Myocyte (in vitro differentiated cells): ENCODE data around the gene ACTN3. TPM values are rescaled to one million over a fixed set of nuclear protein-coding genes. Genes with fewer than 3 reads are reported as not detected.
"Not testable (repeated sequence)": the region's sequence is repeated elsewhere in the genome, so short reads cannot be mapped to it uniquely, and the experiment has no call there.

Source experiments
- DNase-seq: peaks from one replicate; pipeline ENCODE4 v3.0.0-alpha.2; 2012; ENCODE audit warnings: low read depth
- total RNA-seq: library from RNA; depleted of rRNA; stranded (reverse); fragments of >200 nt; gene quantifications from 2 replicates; pipeline ENCODE4 v1.2.3, GENCODE V29; 2014

Gene ACTN3
- total RNA-seq, 1 donor from 2014 or later: 0.75 TPM

DNA sequence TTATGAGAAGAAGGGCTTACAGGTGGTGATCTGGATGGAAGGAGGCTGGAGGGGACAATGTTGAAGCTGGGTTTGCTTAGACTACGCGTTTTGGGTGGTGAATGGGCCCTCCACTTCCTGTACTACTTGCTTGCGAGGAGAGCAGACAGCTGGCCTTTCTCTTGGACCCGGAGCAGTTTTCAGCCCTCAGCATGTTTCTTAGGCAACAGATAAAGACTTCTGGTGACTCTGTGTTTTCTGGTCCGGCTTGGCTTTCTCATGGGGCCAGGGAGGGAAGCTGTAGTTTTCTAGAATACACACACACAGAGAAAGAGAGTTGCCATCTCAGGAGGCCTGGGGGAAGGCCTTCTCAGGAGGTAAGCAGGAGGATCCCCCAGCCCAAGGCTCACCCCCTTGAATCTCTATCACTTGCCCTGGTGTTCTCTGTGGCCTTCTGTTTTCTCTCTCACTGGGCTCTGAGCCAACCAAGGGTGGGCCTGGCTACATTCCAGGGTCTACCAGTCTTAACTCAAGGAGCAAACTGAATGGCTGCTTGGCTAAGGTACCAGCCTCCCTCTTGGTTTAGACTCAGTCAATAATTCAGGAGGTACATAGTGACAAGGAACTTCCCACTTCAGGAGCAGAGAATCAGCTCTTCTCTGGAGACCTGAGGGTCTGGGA is 48.7 kb downstream of the ACTN3 start:
- DNase-seq: no peak

GRCh38 chr11:66598993-66599392 is 52.3 kb downstream of the ACTN3 start:
- DNase-seq: no peak

GRCh38 chr11:66600219-66600618 is 53.5 kb downstream of the ACTN3 start:
- DNase-seq: no peak

DNA sequence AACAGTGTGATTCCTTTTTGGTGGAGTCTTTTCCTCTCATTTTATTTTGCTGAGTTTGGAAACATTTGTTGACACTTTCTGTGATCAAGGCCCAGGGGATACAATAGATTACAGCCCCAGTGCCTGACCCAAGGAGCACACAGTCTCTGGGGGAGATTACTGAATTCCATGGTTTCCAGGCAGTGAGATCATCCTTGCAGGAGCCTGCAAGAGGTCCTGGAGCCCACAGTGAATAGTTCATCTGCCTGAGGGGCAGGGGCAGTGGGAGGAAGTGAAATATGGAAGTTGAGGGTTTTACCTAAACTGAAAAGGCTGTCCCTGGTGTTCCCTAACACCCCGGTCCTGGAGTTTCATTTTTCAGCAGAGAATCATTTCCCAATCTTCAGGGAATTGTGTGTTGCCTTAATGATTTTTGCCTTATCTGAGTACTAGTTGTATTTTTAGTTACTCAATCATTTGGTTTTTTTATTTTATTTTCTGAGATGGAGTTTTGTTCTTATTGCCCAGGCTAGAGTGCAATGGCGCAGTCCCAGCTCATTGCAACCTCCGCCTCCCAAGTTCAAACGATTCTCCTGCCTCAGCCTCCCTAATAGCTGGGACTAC is 54.0 kb downstream of the ACTN3 start:
- no peak for DNase-seq

DNA sequence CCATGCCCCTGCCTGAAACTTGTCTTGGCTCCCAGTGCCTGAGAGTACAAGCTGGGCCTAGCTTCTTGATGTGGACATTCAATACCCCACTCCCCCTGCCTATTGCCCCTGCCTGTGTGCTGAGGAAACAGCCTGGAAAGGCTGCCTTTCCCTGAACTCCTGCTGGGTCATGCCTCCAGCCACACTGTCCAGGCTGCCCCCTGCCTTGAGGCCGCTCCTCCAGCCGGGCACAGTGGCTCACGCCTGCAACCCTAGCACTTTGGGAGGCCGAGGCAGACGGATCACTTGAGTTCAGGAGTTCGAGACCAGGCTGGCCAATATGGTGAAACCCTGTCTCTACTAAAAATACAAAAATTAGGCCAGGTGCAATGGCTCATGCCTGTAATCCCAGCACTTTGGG is 56.4 kb downstream of the ACTN3 start:
- no peak for DNase-seq

DNA sequence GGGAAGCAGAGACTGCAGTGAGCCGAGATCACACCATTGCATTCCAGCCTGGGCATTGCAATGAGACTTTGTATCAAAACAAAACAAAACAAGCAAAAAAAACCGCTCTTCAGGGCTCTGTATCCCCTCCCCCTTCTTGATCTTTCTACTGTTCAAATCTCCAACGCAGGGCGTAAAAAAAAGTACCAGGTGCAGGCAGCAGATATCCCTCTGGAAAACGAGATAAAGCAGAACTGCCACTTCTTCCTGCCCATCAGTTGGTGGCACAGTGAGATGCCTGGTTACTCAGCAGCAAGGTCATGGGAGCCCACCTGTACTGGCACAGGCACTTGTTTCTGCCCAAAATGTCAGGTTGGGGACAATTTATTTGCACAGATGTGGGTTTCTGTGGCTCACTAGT is 57.5 kb downstream of the ACTN3 start:
- DNase-seq: no peak

DNA sequence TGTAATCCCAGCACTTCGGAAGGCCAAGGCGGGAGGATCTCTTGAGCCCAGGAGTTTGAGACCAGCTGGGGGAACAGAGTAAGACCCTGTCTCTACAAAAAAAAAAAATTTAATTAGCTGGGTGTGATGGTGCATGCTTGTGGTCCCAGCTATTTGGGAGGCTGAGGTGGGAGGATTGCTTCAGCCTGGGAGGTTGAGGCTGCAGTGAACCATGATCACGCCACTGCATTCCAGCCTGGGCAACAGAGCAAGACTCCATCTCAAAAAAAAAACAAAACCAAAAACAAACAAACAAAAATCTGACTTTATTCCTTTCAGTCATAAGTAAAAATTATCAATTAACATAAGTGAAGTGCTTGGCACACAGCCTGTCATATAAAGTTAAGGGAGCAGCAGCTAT is 59.9 kb downstream of the ACTN3 start:
- DNase-seq: not testable (repeated sequence)

DNA sequence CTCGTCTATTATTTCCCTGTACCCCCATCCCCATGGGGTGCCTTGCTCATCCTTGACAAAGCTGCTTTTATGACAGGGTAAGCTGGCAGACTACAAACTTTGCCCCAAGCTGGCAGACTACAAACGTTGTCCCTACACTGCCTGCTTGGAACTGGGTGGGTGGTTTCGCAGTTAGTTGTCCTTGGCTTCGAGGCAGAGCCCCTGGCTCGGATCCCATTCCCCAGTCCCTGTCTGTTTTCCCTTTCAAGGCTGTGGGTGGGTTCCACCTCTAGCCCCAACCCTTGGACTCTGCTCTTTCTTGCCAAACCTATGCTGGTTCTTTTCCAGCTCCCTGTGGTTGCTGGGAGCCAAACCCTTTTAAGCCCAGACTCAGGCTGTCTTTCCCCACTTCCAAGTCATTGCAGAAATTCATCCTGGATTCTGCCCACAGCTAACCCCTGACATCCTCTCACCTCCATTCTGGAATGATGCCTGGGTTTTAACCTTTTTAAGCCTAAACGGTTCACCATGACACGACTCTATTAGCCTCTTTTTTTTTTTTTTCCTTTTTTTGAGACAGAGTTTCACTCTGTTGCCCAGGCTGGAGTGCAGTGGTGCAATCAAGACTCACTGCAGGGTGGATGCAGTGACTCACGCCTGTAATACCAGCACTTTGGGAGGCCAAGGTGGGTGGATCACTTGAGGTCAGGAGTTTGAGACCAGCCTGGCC is 60.6 kb downstream of the ACTN3 start:
- DNase-seq: peak; percentile 45

GRCh38 chr11:66609721-66610617 is 63.3 kb downstream of the ACTN3 start:
- no peak for DNase-seq

DNA sequence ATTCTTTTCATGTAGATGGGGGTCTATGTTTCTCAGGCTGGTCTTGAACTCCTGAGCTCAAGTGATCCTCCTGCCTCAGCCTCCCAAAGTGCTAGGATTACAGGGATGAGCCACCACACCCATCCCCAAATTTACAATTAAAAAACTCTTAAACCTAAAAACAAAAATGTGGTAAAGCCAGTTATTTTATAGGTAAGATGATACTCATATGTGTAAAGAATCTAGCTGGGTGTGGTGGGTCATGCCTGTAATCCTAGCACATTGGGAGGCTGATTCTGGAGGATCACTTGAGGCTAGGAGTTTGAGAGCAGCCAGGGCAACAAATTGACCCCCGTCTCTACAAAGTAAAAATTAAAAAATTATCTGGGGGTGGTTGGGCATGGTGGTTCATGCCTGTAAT is 65.8 kb downstream of the ACTN3 start:
- DNase-seq: no peak

Other genes with a start within 250 kb of the ACTN3 start
- gene CD248, start 229.9 kb upstream of the ACTN3 start, total RNA-seq: not detected in 2 replicates
- 32.3 and 43.9 TPM in 2 replicates for gene RIN1, start 210.5 kb upstream of the ACTN3 start, total RNA-seq
- gene BRMS1, start 201.8 kb upstream of the ACTN3 start, total RNA-seq: 45.9 and 56.1 TPM in 2 replicates
- gene B4GAT1, start 199.3 kb upstream of the ACTN3 start, total RNA-seq: 60.3 and 69.3 TPM in 2 replicates
- gene SLC29A2, start 175.1 kb upstream of the ACTN3 start, total RNA-seq: 4.5 and 8.5 TPM in 2 replicates
- not detected in 2 replicates for gene NPAS4, start 125.9 kb upstream of the ACTN3 start, total RNA-seq
- gene MRPL11, start 108.1 kb upstream of the ACTN3 start, total RNA-seq: 23.1 and 27.9 TPM in 2 replicates
- gene PELI3, start 80.0 kb upstream of the ACTN3 start, total RNA-seq: 5.5 and 9.3 TPM in 2 replicates
- gene DPP3, start 66.5 kb upstream of the ACTN3 start, total RNA-seq: 52.7 TPM in 2 replicates
- gene BBS1, start 36.3 kb upstream of the ACTN3 start, total RNA-seq: 29.5 and 39.6 TPM in 2 replicates
- gene ZDHHC24, start 855 bp upstream of the ACTN3 start, total RNA-seq: 15.7 and 20.9 TPM in 2 replicates
- 52.8 and 73.8 TPM in 2 replicates for gene CTSF, start 21.7 kb downstream of the ACTN3 start, total RNA-seq
- 0.26 and 0.45 TPM in 2 replicates for gene CCDC87, start 46.2 kb downstream of the ACTN3 start, total RNA-seq
- gene CCS, start 46.3 kb downstream of the ACTN3 start, total RNA-seq: 25.8 and 26.1 TPM in 2 replicates
- gene RBM14, start 69.7 kb downstream of the ACTN3 start, total RNA-seq: 28.6 and 35.8 TPM in 2 replicates
- 83.4 and 99.4 TPM in 2 replicates for gene RBM4, start 91.8 kb downstream of the ACTN3 start, total RNA-seq
- gene RBM4B, start 131.0 kb downstream of the ACTN3 start, total RNA-seq: 21.2 and 22.5 TPM in 2 replicates
- 0.78 and 1.1 TPM in 2 replicates for gene SPTBN2, start 182.3 kb downstream of the ACTN3 start, total RNA-seq